IMR-90 (cell line): Measurements from ENCODE around the gene ECHS1. TPM values are rescaled to one million over a fixed set of nuclear protein-coding genes. Genes with fewer than 3 reads are reported as not detected.

Experiments used
- ATAC-seq: fragments of 200-7000 bp; cut with Tn5 transposase; 2 replicates; pipeline ENCODE4 v1.9.1; 2020; ENCODE audit warnings: low read depth, mild to moderate bottlenecking, moderate library complexity
- BruUV-seq: library from RNA; stranded (reverse); fragments of 400-500 nt; replicated peaks from 2 replicates; lab custom pipeline; 2021; lab: Mats Ljungman, UMichigan
- CTCF ChIA-PET: fragments of 300-600 bp; formaldehyde crosslinking; extraction: SDS; loops from one replicate; lab custom pipeline; 2021; ENCODE audit warnings: antibody characterized with exemption; lab: Yijun Ruan, JAX
- POLR2A ChIA-PET: fragments of 300-600 bp; sonication (Branson Sonifier 250); formaldehyde crosslinking; loops from one replicate; lab custom pipeline; 2022; ENCODE audit warnings: antibody characterized with exemption; ENCODE audit not compliant: unreplicated experiment; lab: Charles Lee
- DNase-seq: peaks from one replicate; pipeline ENCODE4 v3.0.0; 2013
- H2AFZ ChIP-seq: replicated peaks from 2 replicates; pipeline ENCODE3; 2013; ENCODE audit warnings: low read length, mild to moderate bottlenecking; ENCODE audit not compliant: poor library complexity
- H2AK5ac ChIP-seq: 2 replicates; pipeline ENCODE4 v1.6.1; 2013; ENCODE audit warnings: low read depth, low read length, inconsistent platforms
- H2AK9ac ChIP-seq: replicated peaks from 2 replicates; pipeline ENCODE3; 2013; ENCODE audit warnings: mild to moderate bottlenecking, low read depth, low read length, moderate library complexity; ENCODE audit not compliant: poor library complexity
- H2BK120ac ChIP-seq: 2 replicates; pipeline ENCODE4 v1.6.1; 2013; ENCODE audit warnings: low read depth, low read length, inconsistent platforms
- H2BK15ac ChIP-seq: 3 replicates; pipeline ENCODE4 v1.6.1; 2013; ENCODE audit warnings: low read depth, low read length, inconsistent platforms
- H2BK20ac ChIP-seq: 2 replicates; pipeline ENCODE4 v1.6.1; 2013; ENCODE audit warnings: low read depth, mild to moderate bottlenecking, inconsistent platforms, low read length, moderate library complexity
- H2BK5ac ChIP-seq: 2 replicates; pipeline ENCODE4 v1.6.1; 2013; ENCODE audit warnings: mild to moderate bottlenecking, low read depth, low read length, inconsistent platforms; ENCODE audit not compliant: poor library complexity, severe bottlenecking
- H3K14ac ChIP-seq: replicated peaks from 2 replicates; pipeline ENCODE4 v1.6.1; 2013; ENCODE audit warnings: low read depth, low read length, inconsistent platforms
- H3K18ac ChIP-seq: 2 replicates; pipeline ENCODE4 v1.6.1; 2013; ENCODE audit warnings: low read depth, low read length, control low read depth
- H3K23ac ChIP-seq: 2 replicates; pipeline ENCODE4 v1.6.1; 2013; ENCODE audit warnings: low read depth, low read length, inconsistent platforms
- H3K27ac ChIP-seq: 2 replicates; pipeline ENCODE4 v1.5.1; 2013; ENCODE audit warnings: mild to moderate bottlenecking, control low read depth, low read length; ENCODE audit not compliant: insufficient read depth
- H3K27me3 ChIP-seq: 2 replicates; pipeline ENCODE4 v1.6.1; 2013; ENCODE audit warnings: low read length; ENCODE audit not compliant: control insufficient read depth, insufficient read depth
- H3K36me3 ChIP-seq: 2 replicates; pipeline ENCODE4 v1.6.1; 2013; ENCODE audit warnings: low read length, mixed read lengths; ENCODE audit not compliant: control insufficient read depth, insufficient read depth
- H3K4ac ChIP-seq: 2 replicates; pipeline ENCODE4 v1.6.1; 2013; ENCODE audit warnings: low read depth, low read length, inconsistent platforms
- H3K4me1 ChIP-seq: 2 replicates; pipeline ENCODE4 v1.6.1; 2013; ENCODE audit warnings: low read length, mixed read lengths; ENCODE audit not compliant: control insufficient read depth, insufficient read depth
- H3K4me2 ChIP-seq: 2 replicates; pipeline ENCODE4 v1.6.1; 2013; ENCODE audit warnings: low read depth, mild to moderate bottlenecking, control low read depth, low read length, moderate library complexity
- H3K4me3 ChIP-seq: 2 replicates; pipeline ENCODE4 v1.5.1; 2013; ENCODE audit warnings: low read depth, mild to moderate bottlenecking, control low read depth, low read length, moderate library complexity; ENCODE audit not compliant: insufficient read depth
- H3K56ac ChIP-seq: 2 replicates; pipeline ENCODE4 v1.6.1; 2013; ENCODE audit warnings: low read length, inconsistent platforms; ENCODE audit not compliant: insufficient read depth; ENCODE audit errors: extremely low read depth
- H3K79me1 ChIP-seq, 2 experiments: 2 replicates each; pipeline ENCODE4 v1.6.1; 2013; ENCODE audit warnings: low read length in 2 of 2, inconsistent platforms in 1 of 2, low read depth in 1 of 2
- H3K9ac ChIP-seq: 2 replicates; pipeline ENCODE4 v1.6.1; 2013; ENCODE audit warnings: low read depth, low read length, control low read depth
- H3K9me1 ChIP-seq: 2 replicates; pipeline ENCODE4 v1.6.1; 2013; ENCODE audit warnings: low read length, inconsistent platforms; ENCODE audit not compliant: insufficient read depth
- H3K9me3 ChIP-seq: 2 replicates; pipeline ENCODE4 v1.6.1; 2013; ENCODE audit warnings: low read length; ENCODE audit not compliant: control insufficient read depth, insufficient read depth
- H4K20me1 ChIP-seq: 2 replicates; pipeline ENCODE4 v1.6.1; 2013; ENCODE audit warnings: low read length, inconsistent platforms; ENCODE audit not compliant: insufficient read depth
- H4K5ac ChIP-seq: 2 replicates; pipeline ENCODE4 v1.6.1; 2013; ENCODE audit warnings: mild to moderate bottlenecking, low read depth, low read length, control low read depth
- H4K8ac ChIP-seq, 2 experiments: 2 replicates each; pipeline ENCODE4 v1.6.1; 2013; ENCODE audit warnings: low read depth in 2 of 2, low read length in 2 of 2, control low read depth in 1 of 2, inconsistent platforms in 1 of 2
- H4K91ac ChIP-seq: 2 replicates; pipeline ENCODE4 v1.6.1; 2013; ENCODE audit warnings: low read depth, low read length, inconsistent platforms; ENCODE audit not compliant: insufficient read depth
- CEBPB ChIP-seq: IDR thresholded peaks from 2 replicates; pipeline ENCODE4 v1.6.1; 2012; ENCODE audit warnings: low read depth, low read length, improper control_type of control experiment
- NFE2L2 ChIP-seq: fragments of 150-350 bp; IDR thresholded peaks from 2 replicates; pipeline ENCODE4 v1.6.1; 2016; ENCODE audit warnings: low read depth, mild to moderate bottlenecking, low read length
- POLR2A ChIP-seq: IDR thresholded peaks from 2 replicates; pipeline ENCODE4 v1.6.1; 2012; ENCODE audit warnings: mild to moderate bottlenecking, low read depth, low read length
- RAD21 ChIP-seq: IDR thresholded peaks from 2 replicates; pipeline ENCODE4 v1.6.1; 2012; ENCODE audit warnings: low read length, improper control_type of control experiment
- RFX5 ChIP-seq: IDR thresholded peaks from 2 replicates; pipeline ENCODE4 v1.8.0; 2012; ENCODE audit warnings: low read depth, mild to moderate bottlenecking, low read length, moderate library complexity
- WGBS, 2 experiments: methylation state at CpG; one replicate each; pipeline versions ENCODE4 v1.1.5 to v1.1.7; 2013; ENCODE audit warnings: missing lambda C conversion rate in 2 of 2; ENCODE audit not compliant: insufficient read length in 1 of 2; ENCODE audit errors: extremely low coverage in 2 of 2; 5-methylcytosine and 5-hydroxymethylcytosine counted together
- dilution Hi-C: fragments of 300-500 bp; cut with HindIII; formaldehyde crosslinking; loops from one replicate; pipeline ENCODE4 v1.14.3; 2018; ENCODE audit warnings: low sequenced_read_pairs; ENCODE audit not compliant: unreplicated experiment
- in situ Hi-C: fragments of 300-500 bp; cut with MboI; formaldehyde crosslinking; loops from 3 replicates; pipeline ENCODE4 v1.14.3; 2019; ENCODE audit warnings: low sequenced_read_pairs, inconsistent platforms, mixed read lengths
- intact Hi-C: fragments of 100-400 bp; cut with micrococcal nuclease; formaldehyde crosslinking; loops from 2 replicates; pipeline ENCODE4 v1.10.0; 2022
- polyA plus RNA-seq, 3 experiments: library from polyadenylated mRNA; depleted of rRNA; stranded (reverse); fragments of >200 nt; gene quantifications; 2 replicates each; pipeline ENCODE4 v1.2.3, GENCODE V29; 2012; ENCODE audit warnings: low replicate concordance in 1 of 3
- total RNA-seq: library from RNA; depleted of rRNA; stranded (reverse); fragments of >200 nt; gene quantifications from 2 replicates; pipeline ENCODE4 v1.2.3, GENCODE V29; 2012
- TF ChIP-seq, protein P1 (sequence below): conservative IDR thresholded peaks from 2 replicates; pipeline ENCODE4 v1.5.1; 2012; ENCODE audit warnings: mild to moderate bottlenecking, low read depth, low read length, improper control_type of control experiment

ECHS1 gene
- total and polyA plus RNA-seq, 2 of the 4 experiments (the other 2 are of a cell fraction) = 60.8 to 84.2 TPM

DNA sequence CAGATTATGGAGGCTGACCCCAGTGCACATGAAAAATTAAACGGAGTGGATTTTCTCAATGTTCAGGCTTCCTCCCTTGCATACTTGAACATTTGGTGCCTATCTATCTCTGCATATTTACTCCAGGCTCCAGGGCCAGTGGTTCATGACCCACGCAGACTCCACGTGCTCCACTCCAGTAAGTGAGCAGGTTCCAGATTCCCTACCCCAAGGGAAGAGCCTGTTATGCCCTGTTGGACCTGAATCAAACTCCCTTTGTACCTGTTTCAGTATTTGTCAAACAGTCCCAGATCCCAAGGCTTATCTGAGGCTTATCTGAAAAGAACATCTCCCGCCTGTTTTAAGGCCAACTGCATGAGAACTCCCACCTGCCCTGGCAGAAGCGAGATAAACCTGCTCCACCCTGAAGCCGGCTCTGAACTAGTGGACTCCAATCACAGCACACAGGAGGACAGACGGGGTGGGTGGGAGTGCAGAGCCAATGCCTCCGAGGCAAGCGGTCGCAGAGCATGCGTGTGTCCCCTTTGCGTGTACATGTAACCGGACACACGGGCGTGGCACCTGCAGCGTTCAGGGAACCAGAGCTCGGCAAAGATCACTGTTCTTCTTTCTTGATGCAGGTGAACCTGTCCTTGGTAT lies 13.1 kb downstream of the ECHS1 start:
- H3K4ac ChIP-seq = no peak overlapping the region
- no peak overlapping the region for H4K8ac ChIP-seq
- no peak overlapping the region for H3K4me2 ChIP-seq
- H3K27ac ChIP-seq = no peak overlapping the region
- no peak overlapping the region for H3K9ac ChIP-seq
- no peaks in the 10 kb centered on the region for H3K9me3 ChIP-seq
- H3K56ac ChIP-seq = no peak overlapping the region
- WGBS, 2 experiments = 93% methylated on average over 8 of the region's 17 CpGs; no CpG with 5 or more reads in 1 of the 2 experiments
- dilution Hi-C loops (no loop called here), in situ Hi-C loops (no loop called here), intact Hi-C loops (no loop called here)
- H2AK9ac ChIP-seq = peak overlapping the region; percentile 45
- H4K91ac ChIP-seq = no peak overlapping the region
- no peak overlapping the region for H4K5ac ChIP-seq
- BruUV-seq = no TSS peak
- no peaks in the 10 kb centered on the region; the same call in 1 of the 2 replicates for H4K20me1 ChIP-seq
- H2BK5ac ChIP-seq = no peak overlapping the region
- H2BK20ac ChIP-seq = no peak overlapping the region
- ChIA-PET POLR2A (no interaction called here), CTCF (no interaction called here)
- H3K4me3 ChIP-seq = no peak overlapping the region
- no peak overlapping the region for H2AK5ac ChIP-seq
- H3K79me1 ChIP-seq = peaks cover 8 to 13% of the 10 kb centered on the region in 2 experiments; a peak in 2 of 4 replicates
- no peak overlapping the region for H3K18ac ChIP-seq
- no peak overlapping the region for H2BK120ac ChIP-seq
- H2BK15ac ChIP-seq = no peak overlapping the region
- H3K23ac ChIP-seq = no peak overlapping the region
- H3K4me1 ChIP-seq = peaks cover 6% of the 10 kb centered on the region; the same call in 1 of the 2 replicates
- H2AFZ ChIP-seq = peak overlapping the region; percentile 33
- no peaks in the 10 kb centered on the region for H3K27me3 ChIP-seq
- H3K14ac ChIP-seq = no peak overlapping the region
- DNase-seq = no peak
- ATAC-seq = no peak
- TF ChIP-seq RAD21 (no peak), POLR2A (no peak), RFX5 (no peak), NFE2L2 (no peak), CEBPB (no peak)
- TF ChIP-seq, protein P1, sequence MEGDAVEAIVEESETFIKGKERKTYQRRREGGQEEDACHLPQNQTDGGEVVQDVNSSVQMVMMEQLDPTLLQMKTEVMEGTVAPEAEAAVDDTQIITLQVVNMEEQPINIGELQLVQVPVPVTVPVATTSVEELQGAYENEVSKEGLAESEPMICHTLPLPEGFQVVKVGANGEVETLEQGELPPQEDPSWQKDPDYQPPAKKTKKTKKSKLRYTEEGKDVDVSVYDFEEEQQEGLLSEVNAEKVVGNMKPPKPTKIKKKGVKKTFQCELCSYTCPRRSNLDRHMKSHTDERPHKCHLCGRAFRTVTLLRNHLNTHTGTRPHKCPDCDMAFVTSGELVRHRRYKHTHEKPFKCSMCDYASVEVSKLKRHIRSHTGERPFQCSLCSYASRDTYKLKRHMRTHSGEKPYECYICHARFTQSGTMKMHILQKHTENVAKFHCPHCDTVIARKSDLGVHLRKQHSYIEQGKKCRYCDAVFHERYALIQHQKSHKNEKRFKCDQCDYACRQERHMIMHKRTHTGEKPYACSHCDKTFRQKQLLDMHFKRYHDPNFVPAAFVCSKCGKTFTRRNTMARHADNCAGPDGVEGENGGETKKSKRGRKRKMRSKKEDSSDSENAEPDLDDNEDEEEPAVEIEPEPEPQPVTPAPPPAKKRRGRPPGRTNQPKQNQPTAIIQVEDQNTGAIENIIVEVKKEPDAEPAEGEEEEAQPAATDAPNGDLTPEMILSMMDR = no peak
- H3K36me3 ChIP-seq = peaks cover 28% of the 10 kb centered on the region
- H3K9me1 ChIP-seq = no peaks in the 10 kb centered on the region; the same call in 1 of the 2 replicates
